ENCODE measurements around the gene GBX1.

The GBX1 gene

DNA sequence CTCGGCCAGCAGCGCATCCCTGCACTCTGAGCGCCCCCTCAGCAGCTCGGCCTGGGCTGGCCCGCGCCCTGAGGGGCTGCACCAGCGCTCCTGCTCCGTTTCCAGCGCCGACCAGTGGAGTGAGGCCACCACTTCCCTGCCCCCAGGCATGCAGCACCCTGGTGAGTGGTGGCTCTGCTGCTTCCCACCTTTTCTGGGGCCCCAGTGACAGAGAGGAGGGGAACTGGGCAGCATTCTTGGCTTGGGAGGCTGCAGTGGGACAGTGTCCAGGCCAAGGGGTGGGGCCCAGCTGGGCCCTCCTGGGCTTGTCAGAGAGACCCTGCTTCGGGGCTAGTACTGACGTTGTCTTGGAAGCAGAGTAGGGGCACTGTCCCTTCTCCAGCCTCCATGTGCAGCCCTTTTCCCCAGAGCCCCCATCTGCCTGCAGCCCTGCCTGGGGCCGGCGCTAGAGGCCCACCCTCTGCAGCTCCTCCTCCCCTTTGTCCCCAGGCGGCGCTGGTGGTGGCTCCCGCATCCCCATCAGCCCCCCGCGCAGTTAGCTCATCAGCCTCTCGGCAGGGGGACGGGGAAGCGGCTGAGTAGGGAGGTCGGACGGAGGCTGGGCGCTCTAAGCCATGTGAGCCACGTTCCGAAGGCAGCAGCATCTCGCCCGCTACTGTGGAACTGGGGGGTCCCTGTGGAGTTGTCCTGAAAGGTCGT, 29.2 kb downstream of the GBX1 start:
- DNase-seq, result no peak

- DNase-seq, result no peak
Measured at GRCh38 chr7:151137791-151138152, 29.7 kb downstream of the GBX1 start.

DNA sequence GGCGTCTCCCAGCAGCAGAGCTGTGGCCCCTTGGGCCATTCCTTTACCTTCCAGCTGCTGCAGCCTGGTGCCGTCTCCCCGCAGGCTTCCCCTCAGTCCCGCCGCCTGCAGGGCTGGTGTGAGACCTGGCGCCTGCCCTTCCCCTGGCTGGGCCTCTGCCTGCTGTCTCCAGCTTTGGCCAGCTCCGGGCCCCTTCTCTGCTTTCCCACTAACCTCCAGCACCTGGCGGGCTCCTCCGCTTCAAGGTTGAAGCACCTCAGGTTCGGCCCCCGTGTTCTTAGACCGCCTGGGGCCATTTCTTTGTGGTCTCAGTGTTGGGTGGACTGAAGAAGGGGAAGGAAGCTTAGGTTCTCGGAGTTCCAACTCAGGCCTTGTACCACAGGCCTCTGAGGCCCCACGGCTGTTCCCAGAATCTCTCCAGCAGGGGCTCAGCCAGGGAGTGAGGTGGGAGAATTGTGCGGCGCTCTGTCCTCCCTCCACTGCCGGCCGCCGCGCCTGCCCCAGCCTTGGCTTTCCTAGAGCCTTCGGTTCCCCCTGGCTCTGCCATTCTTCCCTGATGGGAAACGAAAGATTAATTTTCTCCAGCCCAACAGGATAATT, 30.3 kb downstream of the GBX1 start:
- DNase-seq, result no peak

GRCh38 chr7:151135866-151136843, 31.3 kb downstream of the GBX1 start:
- no peak for DNase-seq

- no peak for DNase-seq
Measured at GRCh38 chr7:151135525-151135845, 32.0 kb downstream of the GBX1 start.

DNA sequence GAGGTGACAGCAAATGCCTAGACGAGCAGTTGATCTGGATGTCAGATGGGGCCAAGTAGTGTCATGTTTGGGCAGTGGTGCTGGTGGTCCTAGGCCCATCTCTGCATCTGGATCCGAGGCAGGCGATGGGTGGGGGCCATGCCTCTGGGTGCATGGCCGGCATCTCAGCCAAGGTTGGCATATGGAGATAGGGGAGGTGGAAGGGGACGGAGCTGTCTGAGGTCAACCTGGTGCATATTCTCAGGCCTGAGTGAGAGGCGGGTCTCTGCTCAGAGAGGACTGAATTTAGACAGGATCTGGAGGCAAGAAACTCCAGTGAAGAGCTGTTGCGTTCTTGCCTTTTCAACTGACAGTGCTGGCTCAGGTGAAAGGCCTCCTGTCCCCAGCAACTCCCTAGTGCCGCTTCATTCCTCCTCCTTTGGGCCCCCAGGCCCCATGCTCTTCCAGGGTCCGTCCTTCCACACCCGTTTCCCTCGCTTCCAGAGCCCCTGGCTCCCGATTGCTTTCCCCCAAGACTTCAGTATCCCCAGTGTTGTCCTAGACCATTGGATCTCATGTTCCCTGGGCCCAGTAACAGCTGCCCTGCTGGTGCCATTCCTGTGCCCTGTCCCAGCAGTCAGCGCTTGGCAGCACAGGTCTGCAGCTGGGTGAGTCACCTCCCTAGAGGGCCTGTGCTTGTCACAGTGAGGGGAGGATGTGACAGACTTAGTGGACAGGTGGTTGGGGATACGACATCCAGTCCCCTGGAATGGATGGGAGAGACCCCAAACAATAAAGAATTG, 32.6 kb downstream of the GBX1 start:
- DNase-seq, result no peak

- DNase-seq, result no peak
Measured at GRCh38 chr7:151133986-151134742, 33.3 kb downstream of the GBX1 start.

- DNase-seq, result no peak
Measured at GRCh38 chr7:151133266-151133985, 34.1 kb downstream of the GBX1 start.

GRCh38 chr7:151132461-151133205, 34.9 kb downstream of the GBX1 start:
- DNase-seq, result no peak

DNA sequence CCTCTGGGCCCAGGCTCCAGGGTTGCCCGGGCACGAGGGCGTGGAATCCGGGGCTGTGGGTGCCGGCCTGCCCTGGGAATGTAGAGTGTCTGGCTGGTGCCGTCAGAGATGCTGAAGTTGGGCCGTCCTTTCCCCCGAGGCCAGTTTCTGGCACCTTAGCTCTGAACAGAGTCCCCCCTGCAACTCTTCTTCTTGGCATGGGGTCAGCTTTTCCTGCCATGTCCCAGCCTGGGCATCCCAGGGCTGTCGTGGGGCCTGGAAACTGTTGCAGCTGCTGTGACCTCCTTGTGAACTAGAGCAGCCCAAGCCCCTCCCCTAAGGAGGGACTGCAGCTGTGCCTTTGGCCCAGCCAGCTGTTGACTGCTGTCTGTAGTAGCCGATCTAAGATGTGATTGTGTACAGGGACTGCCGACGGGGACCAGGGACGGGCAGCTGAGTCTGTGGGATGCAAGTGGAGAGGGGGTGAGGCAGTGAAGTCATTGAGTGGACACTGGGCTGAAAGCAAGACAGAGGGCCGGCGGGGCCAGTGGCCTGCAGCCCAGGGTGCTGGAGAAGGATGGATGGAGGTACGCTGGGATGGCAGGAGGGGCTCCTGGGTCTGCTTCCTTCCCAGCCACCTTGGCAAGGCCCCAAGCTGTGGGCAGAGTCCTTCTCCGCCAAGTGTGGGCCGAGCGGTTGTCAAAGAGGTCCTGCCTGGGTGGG, 35.8 kb downstream of the GBX1 start:
- no peak for DNase-seq

GRCh38 chr7:151131224-151131591, 36.3 kb downstream of the GBX1 start:
- DNase-seq, result no peak

DNA sequence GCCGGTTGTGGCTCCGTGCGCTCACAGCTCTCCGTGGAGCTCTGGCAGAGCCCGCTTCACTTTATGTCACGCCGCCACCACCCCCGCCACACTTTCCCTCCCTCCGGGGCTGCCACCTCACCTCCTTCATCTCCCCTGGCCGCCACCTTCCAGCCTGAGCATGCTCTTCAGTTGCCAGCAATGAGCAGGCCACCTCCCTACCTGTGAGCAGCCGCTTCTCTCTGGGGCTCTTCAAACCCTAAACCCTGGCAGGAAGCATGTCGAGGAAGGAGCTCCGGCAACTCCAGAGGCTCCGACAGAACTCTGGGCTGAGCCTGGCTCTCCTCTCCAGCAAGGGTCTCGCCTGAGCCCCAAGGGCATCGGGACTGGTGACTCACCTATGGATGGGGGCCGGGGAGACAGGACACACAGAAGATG, 36.7 kb downstream of the GBX1 start:
- DNase-seq, result no peak

GRCh38 chr7:151129960-151130591, 37.4 kb downstream of the GBX1 start:
- no peak for DNase-seq

- no peak for DNase-seq
Measured at GRCh38 chr7:151129117-151129959, 38.2 kb downstream of the GBX1 start.

DNA sequence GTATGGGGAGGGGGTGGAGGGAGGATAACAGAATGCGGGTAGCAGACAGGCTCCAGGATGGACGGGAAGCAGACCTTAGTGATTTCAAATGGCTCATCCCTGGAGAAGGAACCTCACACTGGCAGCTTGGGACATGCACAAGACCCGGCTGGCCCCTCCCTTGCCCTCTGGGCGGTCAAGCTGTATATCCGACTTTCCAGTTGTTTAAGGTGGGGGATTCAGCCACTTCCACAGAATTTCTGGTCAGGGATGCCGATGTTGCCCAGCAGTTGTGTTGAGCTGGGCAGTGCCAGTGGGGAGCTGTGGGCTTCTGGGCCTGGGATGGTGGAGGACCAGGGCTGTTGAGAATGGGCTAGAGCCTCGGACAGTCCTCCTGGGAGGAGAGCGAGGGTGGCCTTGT, 38.8 kb downstream of the GBX1 start:
- DNase-seq, result no peak

DNA sequence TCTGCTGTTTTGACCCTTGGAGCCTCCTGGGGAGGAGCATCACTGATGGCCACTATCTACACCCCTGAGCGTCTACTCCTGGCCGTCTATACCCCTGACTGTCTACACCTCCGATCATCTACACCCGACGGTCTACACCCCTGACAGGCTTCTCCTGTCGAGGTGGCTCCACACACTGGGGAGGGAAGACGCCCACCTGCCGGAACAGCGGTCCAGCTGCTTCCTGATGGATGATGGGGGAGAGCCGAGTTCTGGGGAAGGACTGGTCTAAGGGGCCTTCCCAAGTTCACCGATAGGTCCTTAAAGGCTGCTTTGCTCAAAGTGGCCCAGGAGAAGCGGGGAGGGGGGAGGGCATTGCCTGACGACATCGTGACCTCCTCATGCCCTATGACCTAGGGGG, 39.4 kb downstream of the GBX1 start:
- no peak for DNase-seq

GRCh38 chr7:151126491-151127137, 40.9 kb downstream of the GBX1 start:
- DNase-seq, result no peak

- DNase-seq, result no peak
Measured at GRCh38 chr7:151125846-151126481, 41.5 kb downstream of the GBX1 start.

Data from NCI-H510A (cell line).